Vagina (tissue), 2 donors: ENCODE measurements around the gene ZNF503.

ENCODE experiments used
- CTCF ChIP-seq, 3 experiments: fragments of 450-650 bp in 2 of 3; fragments of 200-600 bp in 1 of 3; sonication (generic) in 1 of 3; IDR thresholded peaks; one replicate each; pipeline ENCODE4 v1.5.1; 2017 to 2019; ENCODE audit warnings: antibody characterized with exemption in 3 of 3, mild to moderate bottlenecking in 2 of 3, moderate library complexity in 2 of 3
- POLR2A ChIP-seq, 2 donors: fragments of 450-650 bp; IDR thresholded peaks; one replicate each; pipeline ENCODE4 v1.6.1; 2017; ENCODE audit warnings: antibody characterized with exemption in 2 of 2, mild to moderate bottlenecking in 2 of 2, moderate library complexity in 2 of 2
- POLR2AphosphoS5 ChIP-seq, 2 donors: sonication (generic); formaldehyde crosslinking; IDR thresholded peaks; one replicate each; pipeline ENCODE4 v1.9.0; 2017; ENCODE audit warnings: antibody characterized with exemption in 2 of 2, mild to moderate bottlenecking in 2 of 2, low read depth in 1 of 2; ENCODE audit not compliant: insufficient read depth in 1 of 2

GRCh38 chr10:75400771-75401568 lies 594 bp downstream of the ZNF503 start:
- no peak for TF ChIP-seq CTCF (IDR thresholded peaks at IDR 0.05)
- no peak for TF ChIP-seq POLR2A (IDR thresholded peaks at IDR 0.05)
- peak in 1 of 2 donors; percentile 38 for TF ChIP-seq POLR2AphosphoS5 (IDR thresholded peaks at IDR 0.05; ENCODE audit: insufficient read depth in 1 of 2, low read depth in 1 of 2)
